ENCODE results near the gene DYRK1A.

The DYRK1A gene

GRCh38 chr21:37458669-37459276, 92.2 kb downstream of the DYRK1A start:
- Histone ChIP-seq H4K20me1 (ENCODE audit: insufficient read depth, low read length) (peaks cover 64% of the 10 kb centered on the region), H3K9ac (ENCODE audit: low read length) (no peak overlapping the region), H3K4me2 (ENCODE audit: low read depth, low read length) (no peak overlapping the region), H2AFZ (ENCODE audit: low read length) (no peak overlapping the region), H3K9me3 (replicated peaks; ENCODE audit: insufficient read depth, low read length) (no peaks in the 10 kb centered on the region), H3K4me3 (ENCODE audit: low read length) (no peak overlapping the region), H3K36me3 (replicated peaks; ENCODE audit: insufficient read depth, low read length) (no peaks in the 10 kb centered on the region), H3K9me2 (replicated peaks; ENCODE audit: insufficient read depth, low read length) (no peaks in the 10 kb centered on the region), H3K27ac (ENCODE audit: low read length) (no peak overlapping the region), H3K79me2 (ENCODE audit: low read length) (peaks cover 95% of the 10 kb centered on the region), H3K27me3 (replicated peaks; ENCODE audit: insufficient read depth, low read length) (no peaks in the 10 kb centered on the region), H3K4me1 (ENCODE audit: low read length) (peaks cover 20% of the 10 kb centered on the region), H3F3A (ENCODE audit: insufficient read depth, low read length) (peaks cover 21% of the 10 kb centered on the region)
- no peak for DNase-seq
- TF ChIP-seq EZH2phosphoT487 (IDR thresholded peaks at IDR 0.05; ENCODE audit: low read length) (no peak), EZH2 (optimal IDR thresholded peaks at IDR 0.05; ENCODE audit: low read depth, low read length) (no peak), CTCF (IDR thresholded peaks at IDR 0.05; ENCODE audit: low read length) (no peak)

- DNase-seq: no peak
- peaks cover 95% of the 10 kb centered on the region for H3K79me2 ChIP-seq (ENCODE audit: low read length)
- H3K27me3 ChIP-seq (replicated peaks; ENCODE audit: insufficient read depth, low read length): no peaks in the 10 kb centered on the region
- TF ChIP-seq EZH2phosphoT487 (IDR thresholded peaks at IDR 0.05; ENCODE audit: low read length) (no peak), CTCF (IDR thresholded peaks at IDR 0.05; ENCODE audit: low read length) (no peak), EZH2 (optimal IDR thresholded peaks at IDR 0.05; ENCODE audit: low read depth, low read length) (no peak)
- no peaks in the 10 kb centered on the region for H3K9me3 ChIP-seq (replicated peaks; ENCODE audit: insufficient read depth, low read length)
- H3K27ac ChIP-seq (ENCODE audit: low read length): no peak overlapping the region
- no peaks in the 10 kb centered on the region for H3K9me2 ChIP-seq (replicated peaks; ENCODE audit: insufficient read depth, low read length)
- H3F3A ChIP-seq (ENCODE audit: insufficient read depth, low read length): peaks cover 21% of the 10 kb centered on the region
- H2AFZ ChIP-seq (ENCODE audit: low read length): no peak overlapping the region
- H3K4me3 ChIP-seq (ENCODE audit: low read length): no peak overlapping the region
- H4K20me1 ChIP-seq (ENCODE audit: insufficient read depth, low read length): peaks cover 72% of the 10 kb centered on the region
- peaks cover 20% of the 10 kb centered on the region for H3K4me1 ChIP-seq (ENCODE audit: low read length)
- no peaks in the 10 kb centered on the region for H3K36me3 ChIP-seq (replicated peaks; ENCODE audit: insufficient read depth, low read length)
- H3K9ac ChIP-seq (ENCODE audit: low read length): no peak overlapping the region
- H3K4me2 ChIP-seq (ENCODE audit: low read depth, low read length): no peak overlapping the region
These were observed 93.0 kb downstream of the DYRK1A start for GRCh38 chr21:37459575-37459974.

GRCh38 chr21:37460196-37460595, 93.6 kb downstream of the DYRK1A start:
- no peaks in the 10 kb centered on the region for H3K9me3 ChIP-seq (replicated peaks; ENCODE audit: insufficient read depth, low read length)
- H3K4me3 ChIP-seq (ENCODE audit: low read length): no peak overlapping the region
- H3K36me3 ChIP-seq (replicated peaks; ENCODE audit: insufficient read depth, low read length): no peaks in the 10 kb centered on the region
- peaks cover 21% of the 10 kb centered on the region for H3F3A ChIP-seq (ENCODE audit: insufficient read depth, low read length)
- H3K27me3 ChIP-seq (replicated peaks; ENCODE audit: insufficient read depth, low read length): no peaks in the 10 kb centered on the region
- peaks cover 95% of the 10 kb centered on the region for H3K79me2 ChIP-seq (ENCODE audit: low read length)
- H2AFZ ChIP-seq (ENCODE audit: low read length): no peak overlapping the region
- no peak overlapping the region for H3K9ac ChIP-seq (ENCODE audit: low read length)
- no peak overlapping the region for H3K27ac ChIP-seq (ENCODE audit: low read length)
- H3K9me2 ChIP-seq (replicated peaks; ENCODE audit: insufficient read depth, low read length): no peaks in the 10 kb centered on the region
- peaks cover 20% of the 10 kb centered on the region for H3K4me1 ChIP-seq (ENCODE audit: low read length)
- H4K20me1 ChIP-seq (ENCODE audit: insufficient read depth, low read length): peaks cover 72% of the 10 kb centered on the region
- TF ChIP-seq EZH2phosphoT487 (IDR thresholded peaks at IDR 0.05; ENCODE audit: low read length) (no peak), EZH2 (optimal IDR thresholded peaks at IDR 0.05; ENCODE audit: low read depth, low read length) (no peak), CTCF (IDR thresholded peaks at IDR 0.05; ENCODE audit: low read length) (no peak; the same call in 1 of the 2 replicates)
- H3K4me2 ChIP-seq (ENCODE audit: low read depth, low read length): no peak overlapping the region
- no peak for DNase-seq

All from MM.1S (cell line).